DND-41 (cell line): ENCODE data around the gene CD63.

Experiments used
- ATAC-seq: fragments of 200-7000 bp; cut with Tn5 transposase; 3 replicates; pipeline ENCODE4 v1.9.1; 2021; ENCODE audit warnings: low read depth; ENCODE audit not compliant: insufficient read depth
- DNase-seq: peaks from one replicate; pipeline ENCODE4 v3.0.0-alpha.2; 2020
- H2AFZ ChIP-seq: 2 replicates; pipeline ENCODE4 v1.6.0; 2012; ENCODE audit warnings: low read depth, low read length
- H3K27ac ChIP-seq: 2 replicates; pipeline ENCODE4 v1.5.1; 2012; ENCODE audit warnings: low read length, inconsistent platforms
- H3K27me3 ChIP-seq: fragments of 200-600 bp; sonication (generic); 2 replicates; pipeline ENCODE4 v1.6.0; 2012; ENCODE audit warnings: low read length, mild to moderate bottlenecking, inconsistent platforms; ENCODE audit not compliant: insufficient read depth, poor library complexity
- H3K36me3 ChIP-seq: 2 replicates; pipeline ENCODE4 v1.5.1; 2012; ENCODE audit warnings: low read length, inconsistent platforms; ENCODE audit not compliant: insufficient read depth
- H3K4me1 ChIP-seq: 2 replicates; pipeline ENCODE4 v1.5.1; 2012; ENCODE audit warnings: mild to moderate bottlenecking, low read length; ENCODE audit not compliant: insufficient read depth
- H3K4me2 ChIP-seq: 2 replicates; pipeline ENCODE4 v1.6.0; 2012; ENCODE audit warnings: mild to moderate bottlenecking, moderate library complexity, low read length, inconsistent platforms; ENCODE audit not compliant: insufficient read depth
- H3K4me3 ChIP-seq, 2 experiments: fragments of 200-600 bp in 1 of 2; shearing (Covaris generic) in 1 of 2; 2 replicates each; pipeline ENCODE4 v1.5.1; 2012 to 2016; ENCODE audit warnings: inconsistent platforms in 2 of 2, low read length in 2 of 2, mild to moderate bottlenecking in 2 of 2, low read depth in 1 of 2, moderate library complexity in 1 of 2
- H3K79me2 ChIP-seq: 2 replicates; pipeline ENCODE4 v1.6.0; 2012; ENCODE audit warnings: low read length, inconsistent platforms; ENCODE audit not compliant: insufficient read depth
- H3K9ac ChIP-seq: 2 replicates; pipeline ENCODE4 v1.6.0; 2012; ENCODE audit warnings: low read depth, mild to moderate bottlenecking, inconsistent platforms, low read length, moderate library complexity
- H3K9me3 ChIP-seq: 2 replicates; pipeline ENCODE4 v1.5.1; 2012; ENCODE audit warnings: low read length, moderate library complexity, mild to moderate bottlenecking, inconsistent platforms; ENCODE audit not compliant: insufficient read depth, severe bottlenecking
- H4K20me1 ChIP-seq: 2 replicates; pipeline ENCODE4 v1.6.0; 2012; ENCODE audit warnings: low read length; ENCODE audit not compliant: insufficient read depth
- EZH2 ChIP-seq: IDR thresholded peaks from 3 replicates; pipeline ENCODE4 v1.6.1; 2012; ENCODE audit warnings: borderline replicate concordance, low read depth, mild to moderate bottlenecking, moderate library complexity, low read length, inconsistent platforms; ENCODE audit not compliant: severe bottlenecking
- TF ChIP-seq, protein P1 (sequence below): IDR thresholded peaks from 2 replicates; pipeline ENCODE4 v1.5.1; 2012; ENCODE audit warnings: borderline replicate concordance, low read length, moderate library complexity, mild to moderate bottlenecking; ENCODE audit not compliant: poor library complexity, severe bottlenecking; ENCODE audit errors: extremely low read depth

CD63 gene

DNA sequence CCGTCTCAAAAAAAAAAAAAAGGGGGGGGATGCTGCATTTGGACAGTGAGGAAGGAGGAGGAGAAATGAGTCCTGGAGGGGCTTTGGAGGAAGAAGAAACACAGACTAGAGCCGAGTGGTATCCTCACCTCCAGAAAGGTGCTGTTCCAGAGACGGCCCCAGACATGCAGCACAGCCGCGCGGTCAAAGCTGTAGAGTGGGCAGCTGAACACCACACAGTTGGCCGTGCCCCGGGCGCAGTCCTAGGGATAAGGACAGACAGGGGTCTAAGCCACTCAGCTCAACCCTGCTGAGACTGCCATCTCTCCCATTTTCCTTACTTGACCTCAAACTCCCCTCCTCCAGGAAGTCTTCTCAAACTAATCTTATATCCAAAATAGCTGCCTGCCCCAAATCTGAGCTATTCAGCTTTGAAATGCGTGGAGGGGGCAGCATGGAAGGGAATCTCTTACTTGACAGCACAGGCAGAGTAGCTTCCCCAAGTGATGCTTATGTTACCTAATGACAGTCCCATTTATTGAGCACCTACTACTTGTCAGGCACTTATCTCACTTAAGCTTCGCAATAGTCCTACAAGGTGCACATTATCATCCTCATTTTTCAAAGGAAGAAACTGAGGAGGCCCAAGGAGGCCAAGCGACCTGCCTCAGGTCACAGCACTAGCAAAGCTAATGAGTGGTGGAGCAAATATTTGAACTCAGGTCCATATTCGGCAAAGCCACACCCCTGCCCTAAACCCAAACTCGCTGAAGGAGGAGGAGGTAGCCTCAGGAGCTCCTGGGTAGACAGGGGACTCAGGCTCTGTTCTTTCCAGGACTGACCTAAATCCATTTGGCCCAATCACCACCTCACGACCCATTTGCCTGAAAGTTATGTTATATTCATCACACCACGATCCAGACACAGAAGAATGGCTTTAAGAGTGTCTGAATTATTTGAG is 39.8 kb downstream of the CD63 start:
- Histone ChIP-seq H2AFZ (no peak overlapping the region), H3K36me3 (no peaks in the 10 kb centered on the region), H3K4me1 (no peaks in the 10 kb centered on the region), H3K9ac (no peak overlapping the region), H3K79me2 (no peaks in the 10 kb centered on the region), H3K27me3 (peaks cover 1% of the 10 kb centered on the region), H3K4me3 (no peak overlapping the region), H3K9me3 (no peaks in the 10 kb centered on the region), H3K4me2 (no peak overlapping the region), H4K20me1 (no peaks in the 10 kb centered on the region), H3K27ac (no peak overlapping the region)
- TF ChIP-seq, protein P1, sequence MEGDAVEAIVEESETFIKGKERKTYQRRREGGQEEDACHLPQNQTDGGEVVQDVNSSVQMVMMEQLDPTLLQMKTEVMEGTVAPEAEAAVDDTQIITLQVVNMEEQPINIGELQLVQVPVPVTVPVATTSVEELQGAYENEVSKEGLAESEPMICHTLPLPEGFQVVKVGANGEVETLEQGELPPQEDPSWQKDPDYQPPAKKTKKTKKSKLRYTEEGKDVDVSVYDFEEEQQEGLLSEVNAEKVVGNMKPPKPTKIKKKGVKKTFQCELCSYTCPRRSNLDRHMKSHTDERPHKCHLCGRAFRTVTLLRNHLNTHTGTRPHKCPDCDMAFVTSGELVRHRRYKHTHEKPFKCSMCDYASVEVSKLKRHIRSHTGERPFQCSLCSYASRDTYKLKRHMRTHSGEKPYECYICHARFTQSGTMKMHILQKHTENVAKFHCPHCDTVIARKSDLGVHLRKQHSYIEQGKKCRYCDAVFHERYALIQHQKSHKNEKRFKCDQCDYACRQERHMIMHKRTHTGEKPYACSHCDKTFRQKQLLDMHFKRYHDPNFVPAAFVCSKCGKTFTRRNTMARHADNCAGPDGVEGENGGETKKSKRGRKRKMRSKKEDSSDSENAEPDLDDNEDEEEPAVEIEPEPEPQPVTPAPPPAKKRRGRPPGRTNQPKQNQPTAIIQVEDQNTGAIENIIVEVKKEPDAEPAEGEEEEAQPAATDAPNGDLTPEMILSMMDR, result no peak
- no peak for TF ChIP-seq EZH2
- ATAC-seq (no peak), DNase-seq (no peak)

DNA sequence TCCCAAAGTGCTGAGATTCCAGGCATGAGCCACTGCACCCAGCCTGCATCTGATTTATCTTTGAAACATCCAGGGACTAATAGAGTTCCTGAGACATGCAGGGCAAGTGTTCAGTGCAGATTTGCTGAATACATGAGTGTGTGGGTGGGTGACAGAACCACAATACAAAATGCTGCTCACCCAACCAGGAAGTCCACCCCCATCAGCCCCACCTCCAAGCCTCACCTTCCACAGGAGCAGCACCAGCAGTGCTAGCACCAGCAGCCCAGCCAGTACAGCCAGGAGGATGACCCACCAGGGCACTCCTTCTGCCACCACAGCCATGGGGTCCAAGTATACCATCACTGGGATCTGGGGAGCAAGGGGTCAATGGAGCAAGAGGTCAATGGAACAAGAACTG is 41.1 kb downstream of the CD63 start:
- H3K9ac ChIP-seq, result no peak overlapping the region
- H4K20me1 ChIP-seq, result no peaks in the 10 kb centered on the region
- ATAC-seq, result no peak
- no peak overlapping the region for H3K4me2 ChIP-seq
- no peaks in the 10 kb centered on the region for H3K36me3 ChIP-seq
- H3K9me3 ChIP-seq, result no peaks in the 10 kb centered on the region
- TF ChIP-seq EZH2, result no peak
- H3K79me2 ChIP-seq, result no peaks in the 10 kb centered on the region
- H3K4me1 ChIP-seq, result no peaks in the 10 kb centered on the region
- H2AFZ ChIP-seq, result no peak overlapping the region
- peaks cover 3% of the 10 kb centered on the region for H3K27me3 ChIP-seq
- H3K4me3 ChIP-seq, result no peak overlapping the region
- H3K27ac ChIP-seq, result no peak overlapping the region
- DNase-seq, result no peak

DNA sequence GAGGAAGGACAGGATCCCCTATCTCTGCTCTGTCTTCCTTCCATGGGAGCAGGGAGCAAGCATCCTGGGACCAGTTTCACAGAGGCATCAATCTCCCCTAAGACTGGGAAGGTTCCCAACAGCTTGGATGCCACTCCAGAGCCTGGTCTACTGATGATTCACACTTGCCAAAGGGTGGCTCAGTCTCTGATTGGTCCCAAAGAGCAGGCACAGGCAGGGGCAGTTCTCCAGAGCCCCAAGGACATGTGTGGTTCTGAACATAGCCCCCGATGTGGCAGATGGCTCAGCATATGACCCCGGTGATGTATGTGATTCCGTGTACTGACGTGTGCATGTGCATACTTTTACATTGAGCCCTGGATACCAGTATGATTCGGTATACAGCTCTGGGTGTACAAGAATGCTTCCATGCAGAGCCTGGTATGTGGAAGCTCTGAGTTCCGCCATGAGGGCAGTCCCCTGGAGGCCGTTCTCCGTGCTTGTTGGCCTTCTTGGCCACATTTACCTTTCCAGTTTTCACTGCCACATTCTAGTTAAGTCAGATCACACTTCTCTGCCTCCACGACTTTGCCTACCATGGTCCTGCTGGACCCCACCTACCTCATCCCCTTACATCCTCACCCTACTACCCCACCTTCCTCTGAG is 42.3 kb downstream of the CD63 start:
- Histone ChIP-seq H3K36me3 (no peaks in the 10 kb centered on the region), H3K27ac (no peak overlapping the region), H4K20me1 (no peaks in the 10 kb centered on the region), H3K79me2 (no peaks in the 10 kb centered on the region), H3K9me3 (no peaks in the 10 kb centered on the region), H3K4me3 (no peak overlapping the region), H3K27me3 (peaks cover 6% of the 10 kb centered on the region), H3K4me1 (no peaks in the 10 kb centered on the region), H3K9ac (no peak overlapping the region), H3K4me2 (no peak overlapping the region), H2AFZ (no peak overlapping the region)
- ATAC-seq, result no peak
- TF ChIP-seq, protein P1, result no peak
- TF ChIP-seq EZH2, result no peak
- no peak for DNase-seq

DNA sequence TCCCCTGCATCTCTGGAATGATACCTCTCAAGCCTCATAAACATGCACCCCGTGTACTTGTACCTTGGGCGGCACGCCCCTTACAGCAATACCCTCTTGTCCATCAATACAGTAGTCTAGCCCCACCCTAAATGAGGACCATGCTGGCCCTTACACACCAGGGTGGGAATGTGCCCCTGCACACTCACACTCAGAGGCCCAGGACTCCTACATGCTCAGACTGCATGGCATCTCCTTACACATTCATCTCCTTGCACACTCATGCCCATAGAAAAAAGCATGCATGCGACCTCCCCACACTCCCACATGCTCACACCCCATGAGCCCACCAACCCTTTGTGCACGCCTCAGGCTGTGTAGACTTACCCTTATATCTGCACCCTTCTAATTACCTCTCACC is 43.1 kb downstream of the CD63 start:
- Histone ChIP-seq H3K4me2 (no peak overlapping the region), H4K20me1 (no peaks in the 10 kb centered on the region), H3K9me3 (no peaks in the 10 kb centered on the region), H2AFZ (no peak overlapping the region), H3K4me1 (no peaks in the 10 kb centered on the region), H3K27me3 (peaks cover 11% of the 10 kb centered on the region), H3K79me2 (no peaks in the 10 kb centered on the region), H3K4me3 (no peak overlapping the region), H3K36me3 (no peaks in the 10 kb centered on the region), H3K9ac (no peak overlapping the region), H3K27ac (no peak overlapping the region)
- no peak for TF ChIP-seq EZH2
- TF ChIP-seq, protein P1, result no peak
- no peak for ATAC-seq
- no peak for DNase-seq
